NOMO-1 (cell line): ENCODE measurements around the gene GLT1D1.
"Not testable (repeated sequence)": the region's sequence is repeated elsewhere in the genome, so short reads cannot be mapped to it uniquely, and the experiment has no call there.

Experiments used
- DNase-seq, 2 experiments: peaks; one replicate each; lab custom pipeline; 2025; ENCODE audit not compliant: unreplicated experiment in 2 of 2; lab: John Stamatoyannopoulos, UW

GLT1D1 gene

GRCh38 chr12:128820253-128820652, 33.0 kb upstream of the GLT1D1 start:
- no peak for DNase-seq

GRCh38 chr12:128820723-128821432, 32.4 kb upstream of the GLT1D1 start:
- DNase-seq, result peak; percentile 75 to 87

DNA sequence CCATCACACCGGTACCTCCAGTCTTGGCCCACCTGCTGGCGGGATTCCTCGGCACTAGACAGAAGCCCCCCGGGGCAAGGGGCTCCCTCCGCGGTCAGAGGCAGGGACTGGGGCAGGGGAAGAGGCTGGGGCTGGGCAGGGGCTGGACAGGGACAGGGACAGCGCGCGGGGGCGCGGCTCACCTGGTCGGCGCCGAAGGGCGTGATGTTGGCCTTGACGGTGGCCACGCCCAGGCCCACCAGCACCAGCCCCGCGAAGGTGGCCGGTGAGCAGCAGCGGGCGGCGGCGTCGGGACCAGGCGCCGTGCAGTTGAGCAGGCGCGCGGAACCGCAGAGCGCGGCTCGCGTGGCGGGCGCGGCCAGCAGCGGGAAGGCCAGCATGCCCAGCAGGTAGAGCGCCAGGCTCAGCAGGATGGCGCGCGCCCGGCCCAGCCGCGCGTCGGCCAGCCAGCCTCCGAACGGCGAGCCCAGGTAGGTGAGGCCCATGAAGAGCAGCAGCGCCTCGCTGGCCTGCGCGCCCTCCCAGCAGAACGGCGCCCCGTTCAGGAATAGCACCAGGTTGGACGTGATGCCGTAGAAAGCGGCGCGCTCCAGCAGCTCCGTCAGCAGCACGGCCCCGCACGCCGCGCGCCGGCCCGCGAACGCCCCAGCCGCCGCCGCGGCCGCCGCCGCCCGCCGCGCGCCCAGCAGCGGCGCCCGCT, 29.9 kb upstream of the GLT1D1 start:
- no peak for DNase-seq

DNA sequence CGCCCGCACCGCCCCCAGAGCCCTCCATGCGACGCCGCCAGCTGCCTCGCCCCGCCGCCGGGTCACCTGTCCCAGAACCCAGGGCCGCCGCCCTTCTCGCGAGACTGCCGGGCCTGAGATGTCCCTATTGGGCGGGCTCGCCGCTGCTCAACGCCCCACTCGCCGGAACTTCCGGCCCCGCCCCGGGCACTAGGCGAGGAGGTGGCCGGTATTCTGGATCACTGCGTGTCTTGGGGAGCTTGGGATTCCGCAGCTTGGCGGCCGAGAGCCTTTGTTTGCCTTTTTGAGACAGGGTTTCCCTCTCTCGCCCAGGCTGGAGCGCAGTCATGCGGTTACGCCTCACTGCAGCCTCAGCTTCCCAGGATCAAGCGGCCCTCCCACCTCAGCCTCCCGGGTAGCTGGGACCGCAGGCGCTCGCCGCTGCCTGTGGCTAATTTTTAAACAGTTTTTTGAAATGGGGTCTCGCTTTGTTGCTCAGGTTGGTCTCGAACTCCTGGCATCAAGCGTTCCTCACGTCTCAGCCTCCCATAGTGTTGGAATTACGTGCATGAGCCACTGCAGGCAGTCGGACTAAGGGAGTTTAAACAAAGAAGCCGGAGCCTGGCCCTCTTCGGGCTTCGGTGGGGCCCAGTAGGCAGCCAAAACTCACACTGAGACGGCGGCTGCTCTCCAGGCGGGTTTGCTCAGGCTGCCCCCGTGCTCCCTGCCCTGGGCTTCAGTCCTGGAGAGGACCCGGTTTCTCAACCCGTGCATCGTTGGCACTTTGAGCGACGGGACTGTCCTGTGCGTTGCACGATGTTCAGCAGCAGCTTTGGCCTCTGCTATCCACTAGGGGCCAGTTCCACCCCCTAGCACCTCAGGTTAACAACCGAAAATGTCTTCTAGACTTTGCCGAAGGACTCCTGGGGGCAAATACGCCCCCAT, 29.1 kb upstream of the GLT1D1 start, which contains the start of gene SLC15A4:
Gene SLC15A4, minus strand, starts transcription at position 43 of the 924 bp plus-strand sequence. Its CDS starts 15 bp downstream, at position 28.
- DNase-seq, result peak; percentile 93 to 96

DNA sequence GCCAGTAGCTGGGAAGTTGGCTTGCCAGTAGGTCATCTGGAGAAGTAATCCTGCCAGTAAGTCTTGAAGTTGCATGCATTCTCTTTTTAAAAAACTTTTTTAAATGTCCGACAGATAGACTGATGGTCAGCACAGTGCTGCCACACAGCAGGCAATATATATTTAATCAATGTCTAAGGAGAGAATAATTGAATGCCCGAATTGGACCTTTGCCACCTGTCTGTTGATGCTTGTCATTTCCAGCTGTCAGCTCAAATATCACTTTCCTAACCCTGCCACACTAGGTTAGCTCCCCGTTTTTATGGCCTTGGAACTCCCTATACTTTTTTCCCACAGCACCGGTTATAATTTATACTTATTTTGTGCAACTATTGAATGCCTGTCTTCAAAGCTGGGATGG, 27.4 kb upstream of the GLT1D1 start:
- no peak for DNase-seq

DNA sequence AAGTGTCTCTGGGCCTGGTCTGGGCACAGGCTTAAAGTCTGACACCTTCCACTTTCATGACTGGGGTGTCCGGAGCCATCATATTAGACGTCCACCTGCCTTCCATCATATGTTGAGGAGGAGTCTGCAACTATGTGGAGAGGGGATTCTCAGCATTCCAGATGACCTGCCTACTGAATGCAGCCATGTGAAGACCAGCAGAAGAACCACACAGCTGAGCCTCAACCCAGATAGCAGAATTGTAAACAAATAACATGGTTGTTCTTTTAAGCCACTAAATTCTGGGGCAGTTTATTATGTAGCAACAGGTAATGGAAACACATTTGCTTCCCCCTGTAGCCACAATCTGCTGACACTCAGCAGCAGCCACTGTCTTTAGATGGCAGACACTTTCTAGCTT, 25.6 kb upstream of the GLT1D1 start:
- peak in 1 of 2 experiments; percentile 16 for DNase-seq

DNA sequence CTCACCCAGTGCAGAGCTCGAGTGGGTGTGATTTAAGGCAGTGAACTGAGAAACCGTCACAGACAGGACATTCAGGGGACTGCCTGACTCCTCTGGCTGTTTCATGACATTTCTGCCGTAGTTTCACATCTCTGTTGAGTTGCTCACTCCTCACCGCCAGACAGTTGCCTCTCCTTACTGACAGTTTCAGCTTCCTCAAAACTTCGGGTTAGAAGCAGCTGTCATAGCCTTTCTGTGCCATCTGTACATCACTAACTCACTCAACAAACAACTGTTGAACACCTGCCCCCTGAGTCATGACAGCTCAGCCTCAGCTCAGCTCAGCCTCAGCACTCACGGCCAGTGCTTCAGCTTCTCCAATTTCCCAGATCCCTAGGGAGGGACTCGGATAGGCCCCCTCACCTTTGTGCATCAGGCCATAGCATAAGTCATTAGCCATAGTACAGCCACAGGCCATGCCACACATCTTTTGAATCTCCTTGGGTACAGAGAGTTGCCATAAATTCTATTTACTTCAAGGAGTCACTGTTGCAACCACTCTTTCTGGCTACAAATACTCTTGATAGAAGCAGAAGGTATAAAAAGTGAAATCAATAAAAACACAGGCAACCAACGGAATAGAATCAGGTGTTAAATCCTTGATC, 23.3 kb upstream of the GLT1D1 start:
- peak; percentile 89 to 98 for DNase-seq

DNA sequence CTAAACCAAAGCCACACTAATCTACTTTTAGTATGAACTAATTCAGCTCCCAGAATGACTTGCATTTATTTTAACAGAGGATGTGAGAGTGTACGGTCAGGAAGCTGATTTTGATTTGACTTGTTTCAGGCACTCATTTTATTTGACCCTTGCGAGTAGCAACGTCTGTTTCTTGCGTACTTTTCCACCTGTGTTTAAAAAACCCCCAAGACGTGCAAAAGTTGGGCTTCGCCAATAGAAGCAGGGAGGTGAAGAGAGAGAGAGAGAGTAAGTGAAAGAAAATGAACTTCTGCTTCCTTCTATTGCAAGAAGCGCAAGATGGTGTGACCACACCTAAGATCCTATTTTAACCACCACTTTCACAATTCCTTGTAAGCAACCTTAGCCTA, 22.8 kb upstream of the GLT1D1 start:
- DNase-seq, result peak; percentile 90 to 98

GRCh38 chr12:128833418-128833817, 19.9 kb upstream of the GLT1D1 start:
- DNase-seq, result no peak

- DNase-seq, result not testable (repeated sequence)
Observed at GRCh38 chr12:128839885-128840284, 13.4 kb upstream of the GLT1D1 start.

DNA sequence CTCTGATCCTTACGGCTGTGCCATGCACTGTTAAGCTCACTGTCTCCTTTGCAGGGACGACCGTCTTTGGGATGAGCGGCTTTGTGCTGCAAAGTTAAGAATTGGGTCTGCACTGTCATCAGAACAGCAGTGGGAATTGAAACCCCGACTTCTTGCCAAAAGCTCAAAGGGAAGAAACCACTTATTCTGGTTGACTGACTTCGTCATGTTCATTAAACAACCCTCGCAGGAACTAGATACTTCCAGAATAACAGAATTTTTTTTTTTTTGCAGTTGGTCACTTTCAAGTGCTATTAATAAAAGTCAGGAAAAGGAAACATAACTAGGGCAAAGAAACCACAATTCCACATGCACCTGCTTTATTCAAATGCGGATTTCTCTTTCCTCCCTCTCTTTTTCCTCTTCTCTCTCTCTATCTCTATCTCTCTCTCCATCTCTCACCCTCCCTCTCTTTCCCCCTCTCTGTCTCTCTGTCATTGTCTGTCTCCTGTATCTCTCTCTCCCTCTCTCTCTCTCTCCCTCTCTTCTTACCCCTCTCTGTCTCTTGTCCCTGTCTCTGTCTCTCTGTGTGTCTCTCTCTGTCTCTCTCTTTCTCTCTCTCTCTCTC, 12.3 kb upstream of the GLT1D1 start:
- peak in 1 of 2 experiments; percentile 46 for DNase-seq

DNA sequence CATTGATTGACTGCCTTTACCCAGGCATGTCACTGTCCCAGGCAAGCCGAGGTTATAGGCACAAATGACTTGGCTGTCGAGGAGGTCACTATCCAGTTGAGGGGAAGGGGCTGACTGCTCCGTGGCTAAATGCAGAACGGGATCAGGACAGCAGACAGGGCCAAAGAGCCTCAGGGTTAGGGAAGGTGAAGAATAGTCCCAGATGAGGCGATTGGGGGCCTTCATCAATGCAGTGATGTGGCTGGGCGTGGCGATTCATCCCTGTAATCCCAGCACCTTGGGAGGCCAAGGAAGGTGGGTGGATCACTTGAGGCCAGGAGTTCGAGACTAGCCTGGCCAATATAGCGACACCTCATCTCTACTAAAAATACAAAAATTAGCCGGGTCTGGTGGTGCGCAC, 10.7 kb upstream of the GLT1D1 start:
- DNase-seq, result no peak

DNA sequence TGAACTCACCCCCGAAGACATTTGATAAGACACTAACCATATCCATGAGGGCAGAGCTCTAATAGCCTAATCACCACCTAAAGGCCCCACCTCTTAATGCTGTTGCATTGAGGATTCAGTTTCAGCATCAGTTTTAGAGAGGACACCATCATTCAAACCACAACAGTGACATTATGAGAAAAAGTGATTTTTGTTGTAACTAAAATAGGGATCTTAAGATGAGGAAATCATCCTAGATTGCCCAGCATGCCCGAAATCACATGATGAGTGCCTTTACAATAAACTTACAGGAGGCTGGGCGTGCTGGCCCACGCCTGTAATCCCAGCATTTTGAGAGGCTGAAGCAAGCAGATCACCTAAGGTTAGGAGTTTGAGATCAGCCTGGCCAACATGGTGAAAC, 9.7 kb upstream of the GLT1D1 start:
- peak; percentile 42 to 58 for DNase-seq

DNA sequence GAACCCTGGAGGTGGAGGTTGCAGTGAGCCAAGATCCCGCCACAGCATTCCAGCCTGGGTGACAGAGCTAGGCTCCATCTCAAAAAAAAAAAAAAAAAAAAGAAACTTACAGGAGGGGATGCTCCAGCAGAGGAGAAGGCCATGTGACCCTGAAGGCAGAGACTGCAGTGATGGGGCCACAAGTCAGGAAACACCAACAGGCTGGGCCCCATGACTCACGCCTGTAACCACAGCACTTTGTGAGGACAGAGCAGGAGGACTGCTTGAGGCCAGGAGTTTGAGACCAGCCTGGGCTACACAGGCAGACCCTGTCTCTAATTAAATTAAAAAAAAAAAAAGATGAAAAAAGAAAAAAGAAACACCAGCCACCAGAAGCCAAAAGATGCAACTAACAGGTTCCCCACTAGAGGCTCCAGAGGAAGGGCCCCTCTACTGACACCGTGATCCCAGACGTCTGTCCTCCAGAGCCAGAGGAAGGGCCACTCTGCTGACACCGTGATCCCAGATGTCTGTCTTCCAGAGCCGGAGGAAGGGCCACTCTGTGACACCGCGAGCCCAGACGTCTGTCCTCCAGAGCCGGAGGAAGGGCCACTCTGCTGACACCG, 9.1 kb upstream of the GLT1D1 start:
- DNase-seq, result peak; percentile 73 to 81

DNA sequence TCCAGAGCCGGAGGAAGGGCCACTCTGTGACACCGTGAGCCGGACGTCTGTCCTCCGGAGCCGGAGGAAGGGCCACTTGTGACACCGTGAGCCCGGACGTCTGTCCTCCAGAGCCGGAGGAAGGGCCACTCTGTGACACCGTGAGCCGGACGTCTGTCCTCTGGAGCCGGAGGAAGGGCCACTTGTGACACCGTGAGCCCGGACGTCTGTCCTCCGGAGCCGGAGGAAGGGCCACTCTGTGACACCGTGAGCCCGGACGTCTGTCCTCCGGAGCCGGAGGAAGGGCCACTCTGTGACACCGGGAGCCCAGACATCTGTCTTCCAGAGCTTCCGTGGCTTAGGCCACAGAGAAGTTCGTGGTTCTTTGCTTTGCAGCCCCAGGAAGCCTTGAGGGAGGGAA, 6.6 kb upstream of the GLT1D1 start:
- not testable (repeated sequence) for DNase-seq

DNA sequence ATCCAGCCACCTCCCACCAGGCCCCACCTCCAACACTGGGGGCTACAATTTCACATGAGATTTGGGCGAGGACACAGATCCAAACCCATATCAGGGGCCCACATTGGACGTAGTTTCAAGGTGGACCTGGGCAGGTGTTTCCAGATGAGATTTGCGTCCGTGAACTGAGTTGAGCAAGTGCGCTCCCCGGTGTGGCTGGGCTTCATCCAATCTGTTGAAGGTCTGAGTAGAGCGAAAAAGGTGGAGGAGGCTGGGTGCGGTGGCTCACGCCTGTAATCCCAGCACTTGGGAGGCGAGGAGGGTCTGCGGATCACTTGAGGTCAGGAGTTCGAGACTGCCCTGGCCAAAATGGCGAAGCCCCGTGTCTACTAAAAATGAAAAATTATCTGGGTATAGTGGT, 4.9 kb upstream of the GLT1D1 start:
- no peak for DNase-seq

GRCh38 chr12:128849806-128850205, 3.5 kb upstream of the GLT1D1 start:
- DNase-seq, result not testable (repeated sequence)

GRCh38 chr12:128850400-128850799, 2.9 kb upstream of the GLT1D1 start:
- DNase-seq, result no peak

DNA sequence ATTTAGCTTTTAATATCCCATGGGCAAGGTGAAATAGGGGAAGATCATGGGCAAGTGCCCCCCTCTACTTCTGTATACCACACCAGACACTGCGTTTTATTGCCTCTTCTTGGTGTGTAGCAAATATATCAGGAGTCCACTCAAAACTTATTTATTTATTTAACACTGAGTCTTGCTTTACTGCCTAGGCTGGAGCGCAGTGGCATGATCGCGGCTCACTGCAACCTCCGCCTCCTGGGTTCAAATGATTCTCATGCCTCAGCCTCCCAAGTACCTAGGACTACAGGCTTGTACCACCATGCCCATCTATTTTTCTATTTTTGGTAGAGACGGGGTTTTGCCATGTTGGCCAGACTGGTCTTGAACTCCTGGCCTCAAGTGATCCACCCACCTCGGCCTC, 1.8 kb upstream of the GLT1D1 start:
- DNase-seq, result not testable (repeated sequence)
